Spleen (tissue), 7 donors: ENCODE measurements around the gene TNNI3.

Experiments used
- CTCF ChIP-seq, 11 experiments: fragments of 200-600 bp in 7 of 11; fragments of 450-650 bp in 4 of 11; sonication (generic) in 4 of 11; IDR thresholded peaks in 8 of 11; conservative IDR thresholded peaks in 3 of 11; 1 replicate in 7 of 11; 2 replicates in 4 of 11; pipeline versions ENCODE4 v1.4.0 to v1.8.0; 2016 to 2021; ENCODE audit warnings: antibody characterized with exemption in 11 of 11, inconsistent platforms in 4 of 11, mild to moderate bottlenecking in 1 of 11
- POLR2A ChIP-seq, 3 donors: fragments of 450-650 bp; IDR thresholded peaks; one replicate each; pipeline ENCODE4 v1.5.1; 2017; ENCODE audit warnings: antibody characterized with exemption in 3 of 3, mild to moderate bottlenecking in 1 of 3
- POLR2AphosphoS5 ChIP-seq, 3 donors: sonication (generic); formaldehyde crosslinking; IDR thresholded peaks; one replicate each; pipeline ENCODE4 v1.5.1; 2017; ENCODE audit warnings: antibody characterized with exemption in 3 of 3
- donor health status: DM: no; HTN: no; CAD: no; lungs with moderate emphysema.
- donor health status: DM: no; HTN: no; CAD: no.
- donor health status: DM: no; HTN: no; CAD: no.

- no peak for TF ChIP-seq CTCF (IDR thresholded peaks at IDR 0.05 in 8 of 11, conservative IDR thresholded peaks at IDR 0.05 in 3 of 11)
- no peak for TF ChIP-seq POLR2A (IDR thresholded peaks at IDR 0.05)
- no peak for TF ChIP-seq POLR2AphosphoS5 (IDR thresholded peaks at IDR 0.05)
Observed at GRCh38 chr19:55173186-55173713, 15.7 kb upstream of the TNNI3 start.
